HepG2 (cell line): ENCODE results near the gene ADGRG6. TPM values are rescaled to one million over a fixed set of nuclear protein-coding genes. Genes with fewer than 3 reads are reported as not detected.

Experiments
- CENPT ChIP-seq: sonication (generic); formaldehyde crosslinking; IDR thresholded peaks from 2 replicates; pipeline ENCODE4 v1.8.0; 2022; ENCODE audit warnings: low read depth, mild to moderate bottlenecking, moderate library complexity, missing genetic modification reagents
- CHD4 ChIP-seq: fragments of 200-600 bp; sonication (generic); IDR thresholded peaks from 2 replicates; pipeline ENCODE4 v1.7.0; 2017; ENCODE audit warnings: mild to moderate bottlenecking, low read length, borderline replicate concordance
- HDAC1 ChIP-seq: sonication (generic); formaldehyde crosslinking; IDR thresholded peaks from 2 replicates; pipeline ENCODE4 v1.5.1; 2020; ENCODE audit warnings: mild to moderate bottlenecking, missing genetic modification reagents
- HOXA9 ChIP-seq: sonication (generic); formaldehyde crosslinking; IDR thresholded peaks from 2 replicates; pipeline ENCODE4 v1.8.1; 2022; ENCODE audit warnings: missing genetic modification reagents, mild to moderate bottlenecking, moderate library complexity, borderline replicate concordance
- IKZF4 ChIP-seq: sonication (generic); formaldehyde crosslinking; IDR thresholded peaks from 2 replicates; pipeline ENCODE4 v1.5.1; 2020; ENCODE audit warnings: borderline replicate concordance, mild to moderate bottlenecking, low read depth, missing genetic modification reagents; ENCODE audit errors: not compliant biosample characterization
- NFE2 ChIP-seq: sonication (generic); formaldehyde crosslinking; IDR thresholded peaks from 2 replicates; pipeline ENCODE4 v1.4.0; 2020; ENCODE audit warnings: missing genetic modification reagents
- NFE2L1 ChIP-seq: sonication (generic); formaldehyde crosslinking; IDR thresholded peaks from 2 replicates; pipeline ENCODE4 v1.4.0; 2020; ENCODE audit warnings: missing genetic modification reagents, mild to moderate bottlenecking, borderline replicate concordance
- PRDM15 ChIP-seq: sonication (generic); formaldehyde crosslinking; IDR thresholded peaks from 2 replicates; pipeline ENCODE4 v1.4.0; 2020; ENCODE audit warnings: missing genetic modification reagents
- RBFOX2 ChIP-seq: fragments of 200-400 bp; formaldehyde crosslinking; IDR thresholded peaks from 2 replicates; pipeline ENCODE4 v1.6.1; 2017; ENCODE audit warnings: low read depth, mild to moderate bottlenecking, low read length
- ZKSCAN8 ChIP-seq: IDR thresholded peaks from 2 replicates; pipeline ENCODE4 v1.6.1; 2016; ENCODE audit warnings: borderline replicate concordance, missing genetic modification reagents, missing compliant biosample characterization
- ZNF101 ChIP-seq: sonication (generic); formaldehyde crosslinking; IDR thresholded peaks from 2 replicates; pipeline ENCODE4 v1.4.0; 2020; ENCODE audit warnings: mild to moderate bottlenecking, low read depth, missing genetic modification reagents, borderline replicate concordance
- ZNF354B ChIP-seq: sonication (generic); formaldehyde crosslinking; IDR thresholded peaks from 2 replicates; pipeline ENCODE4 v1.8.0; 2022; ENCODE audit warnings: mild to moderate bottlenecking, missing genetic modification reagents
- ZNF652 ChIP-seq: IDR thresholded peaks from 2 replicates; pipeline ENCODE4 v1.6.1; 2016; ENCODE audit warnings: low read depth, borderline replicate concordance
- ZNF800 ChIP-seq: sonication (generic); formaldehyde crosslinking; IDR thresholded peaks from 2 replicates; pipeline ENCODE4 v1.4.0; 2020; ENCODE audit warnings: missing genetic modification reagents
- ZNF850 ChIP-seq: sonication (generic); formaldehyde crosslinking; conservative IDR thresholded peaks from 2 replicates; pipeline ENCODE4 v1.9.0; 2021; ENCODE audit warnings: mild to moderate bottlenecking, missing genetic modification reagents
- polyA plus RNA-seq, 8 experiments: library from polyadenylated mRNA; depleted of rRNA in 3 of 8; stranded (reverse) in 7 of 8; unstranded in 1 of 8; fragments of >200 nt; fragmentation: Illumina TruSeq in 4 of 8; extraction: Trizol in 4 of 8; gene quantifications; 2 replicates each; pipeline versions ENCODE4 v1.2.1 to v1.2.3, GENCODE V29; 2011 to 2016; ENCODE audit warnings: low read depth in 4 of 8, missing spikeins in 1 of 8, mixed read lengths in 1 of 8; ENCODE audit not compliant: insufficient read depth in 1 of 8
- total RNA-seq, 5 experiments: library from RNA; depleted of rRNA; stranded (reverse); fragments of >200 nt; fragmentation: Illumina TruSeq; extraction: Trizol; gene quantifications; 2 replicates each; pipeline ENCODE4 v1.2.3, GENCODE V29; 2016; ENCODE audit warnings: low read depth in 1 of 5
- TF ChIP-seq, protein P1 (sequence below): IDR thresholded peaks from 2 replicates; pipeline ENCODE4 v1.6.1; 2016; ENCODE audit warnings: low read depth
- TF ChIP-seq, protein P2 (sequence below): sonication (generic); formaldehyde crosslinking; IDR thresholded peaks from 2 replicates; pipeline ENCODE4 v1.5.1; 2020; ENCODE audit warnings: mild to moderate bottlenecking, moderate library complexity, missing genetic modification reagents
- TF ChIP-seq, protein P3 (sequence below): IDR thresholded peaks from 2 replicates; pipeline ENCODE4 v1.6.1; 2016; ENCODE audit warnings: missing biosample characterization, missing genetic modification reagents, low read depth

The ADGRG6 gene
- total and polyA plus RNA-seq, 2 of the 13 experiments (the other 11 are each of a cell fraction or from before 2014, with no cell fraction given), result 129 to 249 TPM

DNA sequence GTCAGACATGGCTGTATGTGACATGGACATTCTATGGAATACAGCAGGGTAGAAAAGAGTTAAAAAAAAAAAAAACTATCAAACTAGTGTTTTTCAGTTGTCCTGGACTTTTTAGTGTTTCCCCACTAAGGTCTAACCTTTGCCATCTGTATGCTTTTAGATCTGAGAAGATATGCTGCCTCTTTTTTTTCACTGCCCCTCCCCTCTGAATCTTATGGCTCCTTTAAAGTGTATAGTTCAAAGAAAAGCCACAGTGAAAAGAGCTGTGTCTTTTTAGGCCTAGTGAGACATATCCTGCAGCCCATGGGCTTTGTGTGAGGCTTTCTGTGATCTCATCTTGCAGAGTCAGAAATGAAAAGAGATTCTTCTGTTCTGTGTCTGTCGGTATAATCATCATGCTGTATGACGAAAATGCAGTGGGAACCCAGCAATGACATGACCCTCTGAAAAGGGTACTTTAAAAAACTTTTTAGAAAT is 29.3 kb downstream of the ADGRG6 start (continued):
- TF ChIP-seq ZNF800 (CRISPR knock-in tag) (peak; percentile 76), ZKSCAN8 (CRISPR knock-in tag) (peak; percentile 97), ZNF850 (CRISPR knock-in tag) (no peak), NFE2 (no peak), RBFOX2 (peak; percentile 65), CENPT (CRISPR knock-in tag) (no peak), ZNF354B (CRISPR knock-in tag) (no peak), HOXA9 (CRISPR knock-in tag) (no peak), CHD4 (no peak; the same call in 1 of the 2 replicates), NFE2L1 (no peak), ZNF101 (CRISPR knock-in tag) (no peak), IKZF4 (no peak), HDAC1 (CRISPR knock-in tag) (peak; percentile 66), PRDM15 (CRISPR knock-in tag) (no peak), ZNF652 (CRISPR knock-in tag) (peak; percentile 99)
- TF ChIP-seq, protein P1, sequence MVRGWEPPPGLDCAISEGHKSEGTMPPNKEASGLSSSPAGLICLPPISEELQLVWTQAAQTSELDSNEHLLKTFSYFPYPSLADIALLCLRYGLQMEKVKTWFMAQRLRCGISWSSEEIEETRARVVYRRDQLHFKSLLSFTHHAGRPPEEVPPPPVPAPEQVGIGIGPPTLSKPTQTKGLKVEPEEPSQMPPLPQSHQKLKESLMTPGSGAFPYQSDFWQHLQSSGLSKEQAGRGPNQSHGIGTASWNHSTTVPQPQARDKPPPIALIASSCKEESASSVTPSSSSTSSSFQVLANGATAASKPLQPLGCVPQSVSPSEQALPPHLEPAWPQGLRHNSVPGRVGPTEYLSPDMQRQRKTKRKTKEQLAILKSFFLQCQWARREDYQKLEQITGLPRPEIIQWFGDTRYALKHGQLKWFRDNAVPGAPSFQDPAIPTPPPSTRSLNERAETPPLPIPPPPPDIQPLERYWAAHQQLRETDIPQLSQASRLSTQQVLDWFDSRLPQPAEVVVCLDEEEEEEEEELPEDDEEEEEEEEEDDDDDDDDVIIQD, result peak; percentile 97
- TF ChIP-seq, protein P2, sequence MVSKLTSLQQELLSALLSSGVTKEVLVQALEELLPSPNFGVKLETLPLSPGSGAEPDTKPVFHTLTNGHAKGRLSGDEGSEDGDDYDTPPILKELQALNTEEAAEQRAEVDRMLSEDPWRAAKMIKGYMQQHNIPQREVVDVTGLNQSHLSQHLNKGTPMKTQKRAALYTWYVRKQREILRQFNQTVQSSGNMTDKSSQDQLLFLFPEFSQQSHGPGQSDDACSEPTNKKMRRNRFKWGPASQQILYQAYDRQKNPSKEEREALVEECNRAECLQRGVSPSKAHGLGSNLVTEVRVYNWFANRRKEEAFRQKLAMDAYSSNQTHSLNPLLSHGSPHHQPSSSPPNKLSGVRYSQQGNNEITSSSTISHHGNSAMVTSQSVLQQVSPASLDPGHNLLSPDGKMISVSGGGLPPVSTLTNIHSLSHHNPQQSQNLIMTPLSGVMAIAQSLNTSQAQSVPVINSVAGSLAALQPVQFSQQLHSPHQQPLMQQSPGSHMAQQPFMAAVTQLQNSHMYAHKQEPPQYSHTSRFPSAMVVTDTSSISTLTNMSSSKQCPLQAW (CRISPR knock-in tag), result peak; percentile 66
- TF ChIP-seq, protein P3, sequence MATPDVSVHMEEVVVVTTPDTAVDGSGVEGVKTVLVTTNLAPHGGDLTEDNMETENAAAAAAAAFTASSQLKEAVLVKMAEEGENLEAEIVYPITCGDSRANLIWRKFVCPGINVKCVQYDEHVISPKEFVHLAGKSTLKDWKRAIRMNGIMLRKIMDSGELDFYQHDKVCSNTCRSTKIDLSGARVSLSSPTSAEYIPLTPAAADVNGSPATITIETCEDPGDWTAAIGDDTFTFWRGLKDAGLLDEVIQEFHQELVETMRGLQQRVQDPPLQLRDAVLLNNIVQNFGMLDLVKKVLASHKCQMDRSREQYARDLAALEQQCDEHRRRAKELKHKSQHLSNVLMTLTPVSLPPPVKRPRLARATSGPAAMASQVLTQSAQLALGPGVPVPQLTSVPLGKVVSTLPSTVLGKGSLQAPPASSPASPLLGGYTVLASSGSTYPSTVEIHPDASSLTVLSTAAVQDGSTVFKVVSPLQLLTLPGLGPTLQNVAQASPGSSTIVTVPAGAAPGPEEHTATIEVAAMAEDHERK (CRISPR knock-in tag), result no peak
